OCI-LY7 (cell line): ENCODE results near the gene SRCAP. TPM values are rescaled to one million over a fixed set of nuclear protein-coding genes. Genes with fewer than 3 reads are reported as not detected.

Experiments
- BruUV-seq: library from RNA; stranded (reverse); fragments of 400-500 nt; replicated peaks from 2 replicates; lab custom pipeline; 2021; lab: Mats Ljungman, UMichigan
- CTCF ChIA-PET: fragments of 300-600 bp; sonication (Branson Sonifier 250); formaldehyde crosslinking; loops from one replicate; lab custom pipeline; 2022; ENCODE audit warnings: antibody characterized with exemption; ENCODE audit not compliant: unreplicated experiment; lab: Charles Lee
- POLR2A ChIA-PET: fragments of 300-600 bp; sonication (Branson Sonifier 250); formaldehyde crosslinking; loops from one replicate; lab custom pipeline; 2022; ENCODE audit warnings: antibody characterized with exemption; lab: Charles Lee
- DNase-seq: peaks from one replicate; pipeline ENCODE4 v3.0.0-alpha.2; 2015; ENCODE audit warnings: low spot score
- H2AFZ ChIP-seq: fragments of 200-600 bp; sonication (generic), shearing (Covaris generic); 2 replicates; pipeline ENCODE4 v1.6.1; 2014; ENCODE audit warnings: mild to moderate bottlenecking, antibody characterized with exemption, low read length, moderate library complexity
- H3K27ac ChIP-seq: fragments of 200-600 bp; sonication (generic); 2 replicates; pipeline ENCODE4 v1.5.1; 2014; ENCODE audit warnings: mixed run types, low read depth, mild to moderate bottlenecking, moderate library complexity, low read length, inconsistent platforms; ENCODE audit not compliant: poor library complexity, severe bottlenecking
- H3K36me3 ChIP-seq: fragments of 200-600 bp; sonication (generic); 2 replicates; pipeline ENCODE4 v1.6.1; 2014; ENCODE audit warnings: mild to moderate bottlenecking, antibody characterized with exemption, low read length, moderate library complexity, mixed read lengths; ENCODE audit not compliant: insufficient read depth
- H3K4me1 ChIP-seq: fragments of 200-600 bp; sonication (generic); 2 replicates; pipeline ENCODE4 v1.5.1; 2014; ENCODE audit warnings: mild to moderate bottlenecking, low read length; ENCODE audit not compliant: insufficient read depth, poor library complexity, severe bottlenecking
- H3K4me2 ChIP-seq: fragments of 200-600 bp; sonication (generic); 2 replicates; pipeline ENCODE4 v1.6.1; 2014; ENCODE audit warnings: mild to moderate bottlenecking, low read length
- H3K4me3 ChIP-seq: fragments of 200-600 bp; sonication (generic); 2 replicates; pipeline ENCODE4 v1.5.1; 2014; ENCODE audit warnings: mild to moderate bottlenecking, low read depth, low read length; ENCODE audit not compliant: poor library complexity, severe bottlenecking
- H3K79me2 ChIP-seq: fragments of 200-600 bp; sonication (generic); 2 replicates; pipeline ENCODE4 v1.6.1; 2016; ENCODE audit warnings: low read depth, mild to moderate bottlenecking, low read length, moderate library complexity, mixed read lengths; ENCODE audit not compliant: insufficient read depth
- H3K9me2 ChIP-seq: fragments of 200-600 bp; sonication (generic); 2 replicates; pipeline ENCODE4 v1.6.1; 2016; ENCODE audit warnings: mild to moderate bottlenecking, low read length, mixed read lengths; ENCODE audit not compliant: insufficient read depth
- H3K9me3 ChIP-seq: fragments of 200-600 bp; sonication (generic); 2 replicates; pipeline ENCODE4 v1.6.1; 2014; ENCODE audit warnings: mild to moderate bottlenecking, mixed run types, low read length, mixed read lengths
- H4K20me1 ChIP-seq: fragments of 200-600 bp; sonication (generic); 2 replicates; pipeline ENCODE4 v1.6.1; 2014; ENCODE audit warnings: mild to moderate bottlenecking, antibody characterized with exemption, low read length, moderate library complexity, mixed read lengths; ENCODE audit not compliant: insufficient read depth
- CTCF ChIP-seq: fragments of 200-600 bp; sonication (generic); conservative IDR thresholded peaks from 2 replicates; pipeline ENCODE4 v1.5.1; 2014; ENCODE audit warnings: mild to moderate bottlenecking, antibody characterized with exemption, low read length, moderate library complexity, mixed read lengths
- EZH2phosphoT487 ChIP-seq: fragments of 200-600 bp; sonication (generic); IDR thresholded peaks from 2 replicates; pipeline ENCODE4 v1.6.1; 2018; ENCODE audit warnings: low read depth, borderline replicate concordance, mild to moderate bottlenecking, mixed run types, antibody characterized with exemption, low read length, moderate library complexity, mixed read lengths
- intact Hi-C: fragments of 100-400 bp; cut with micrococcal nuclease; formaldehyde crosslinking; loops from one replicate; pipeline ENCODE4 v1.10.0; 2022; ENCODE audit not compliant: unreplicated experiment
- total RNA-seq, 2 experiments: library from RNA; depleted of rRNA in 1 of 2; stranded (reverse); fragments of >200 nt in 1 of 2; shearing (Covaris generic) in 1 of 2; gene quantifications; 2 replicates each; pipeline ENCODE4 v1.2.3, GENCODE V29; 2014 to 2022

The SRCAP gene
- total RNA-seq, 2 experiments from 2014 or later = 41.8 to 93.7 TPM

DNA sequence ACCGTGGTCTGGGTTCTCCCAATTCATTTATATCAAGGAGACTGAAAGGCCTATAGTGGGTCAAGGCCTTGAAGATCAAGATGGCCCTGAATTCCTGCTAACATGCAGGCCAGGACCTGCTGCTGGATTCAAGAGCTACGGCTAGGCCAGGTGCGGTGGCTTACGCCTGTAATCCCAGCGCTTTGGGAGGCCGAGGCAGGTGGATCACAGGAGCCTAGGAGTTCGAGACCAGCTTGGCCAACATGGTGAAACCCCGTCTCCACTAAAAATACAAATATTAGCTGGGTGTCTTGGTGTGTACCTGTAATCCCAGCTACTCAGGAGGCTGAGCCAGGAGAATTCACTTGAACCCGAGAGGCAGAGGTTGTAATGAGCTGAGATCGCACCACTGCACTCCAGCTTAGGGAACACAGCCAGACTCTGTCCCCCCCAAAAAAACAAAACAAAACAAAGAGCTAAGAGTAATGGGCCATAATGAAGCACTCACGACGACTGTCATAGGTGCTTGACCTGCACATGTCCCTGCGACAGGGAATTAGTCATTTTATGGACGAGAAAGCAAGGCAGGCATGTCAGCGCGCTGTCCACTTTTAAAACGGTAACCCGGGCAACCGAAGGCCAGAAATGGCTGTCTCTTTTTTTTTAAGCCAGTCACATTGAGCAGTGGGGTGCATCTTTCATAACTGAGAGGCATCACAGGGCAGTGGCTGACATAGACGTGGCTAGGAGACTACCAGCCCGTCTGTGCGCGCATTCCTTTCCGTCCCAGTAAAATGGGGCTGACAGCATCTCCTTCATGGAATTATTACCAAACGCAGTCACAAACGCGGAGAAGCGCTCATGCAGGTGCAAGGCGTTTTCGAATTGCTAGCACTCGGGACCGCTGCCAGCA is 41.8 kb upstream of the SRCAP start:
- Histone ChIP-seq H3K9me2 (no peaks in the 10 kb centered on the region), H3K4me3 (peak overlapping the region; percentile 64), H3K79me2 (peaks cover 30% of the 10 kb centered on the region), H2AFZ (peak overlapping the region; percentile 61; the same call in 1 of the 2 replicates), H3K27ac (peak overlapping the region; percentile 66), H4K20me1 (no peaks in the 10 kb centered on the region), H3K9me3 (no peaks in the 10 kb centered on the region), H3K4me1 (peaks cover 26% of the 10 kb centered on the region), H3K4me2 (peak overlapping the region; percentile 73), H3K36me3 (peaks cover 68% of the 10 kb centered on the region)
- POLR2A ChIA-PET = no interaction called here
- CTCF ChIA-PET = interaction anchor here (0.6 kb wide), 1 partner anchor 471 kb away, joined by 3 read pairs; no protein-coding TSS in a partner anchor
- intact Hi-C loops = no loop called here
- TSS peak; percentile 67 for BruUV-seq
- TF ChIP-seq EZH2phosphoT487 (no peak), CTCF (no peak)
- no peak for DNase-seq

DNA sequence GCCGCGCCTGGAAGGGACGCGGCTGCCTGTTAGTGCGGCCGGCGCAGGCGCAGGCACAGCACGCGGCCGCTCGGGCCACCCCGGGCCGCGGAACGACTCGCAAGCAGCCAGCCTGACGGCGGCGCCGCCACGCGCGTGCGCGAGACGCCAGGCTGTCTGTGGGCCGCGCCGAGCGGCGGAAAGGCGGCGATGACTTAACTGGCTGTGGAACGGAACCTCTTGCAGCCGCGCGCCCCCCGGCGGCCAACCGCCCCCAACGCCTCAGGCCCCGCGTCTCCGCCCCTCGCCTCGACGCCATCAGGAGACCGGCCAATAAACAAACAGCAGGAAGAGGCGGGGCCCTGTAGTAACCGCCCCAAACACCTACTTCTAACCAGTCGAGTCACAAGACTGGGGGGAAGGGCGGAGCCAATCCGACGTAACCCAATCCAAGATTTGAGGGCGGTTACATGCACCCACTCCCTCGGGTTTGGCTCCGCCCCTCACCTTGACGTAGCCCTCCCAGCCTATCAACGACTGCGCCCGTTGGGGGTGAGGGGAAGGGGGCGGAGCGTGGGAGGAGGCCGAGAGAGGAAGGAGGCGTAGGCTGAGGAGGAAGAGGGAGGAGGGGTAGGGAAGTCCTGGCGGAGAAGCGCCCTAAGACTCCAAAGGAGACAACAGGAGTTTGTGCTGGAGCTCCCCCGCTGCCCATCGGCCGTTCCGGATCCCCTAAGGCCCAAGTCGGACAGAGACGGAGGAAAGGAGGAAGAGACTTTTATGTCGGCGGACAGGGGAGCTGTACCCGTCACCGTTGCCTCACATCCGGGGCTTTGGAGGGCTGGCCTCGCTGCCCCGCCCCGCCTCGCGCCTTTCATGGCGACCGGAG is 40.9 kb upstream of the SRCAP start, which contains the start of gene FBRS:
TSS of gene FBRS (plus strand) at position 566 of the 865 bp plus-strand sequence. CDS start 1,088 bp downstream, outside the sequence.
- ChIA-PET CTCF (interaction anchor here (0.6 to 2.6 kb wide), 2 partner anchors 39 to 472 kb away, joined by 3 to 10 read pairs; no protein-coding TSS in a partner anchor), POLR2A (interaction anchor here (0.6 to 1.4 kb wide), 4 partner anchors 24 to 278 kb away, joined by 3 to 5 read pairs (median 3); no protein-coding TSS in a partner anchor)
- Histone ChIP-seq H4K20me1 (no peaks in the 10 kb centered on the region), H3K27ac (peak within 1 kb of the TSS; percentile 87), H3K4me1 (peaks cover 22% of the 10 kb centered on the region), H3K4me3 (peak within 1 kb of the TSS; percentile 99), H3K4me2 (peak within 1 kb of the TSS; percentile 91), H3K79me2 (peaks cover 26% of the 10 kb centered on the region), H3K36me3 (peaks cover 68% of the 10 kb centered on the region), H3K9me2 (no peaks in the 10 kb centered on the region), H3K9me3 (no peaks in the 10 kb centered on the region), H2AFZ (peak within 1 kb of the TSS; percentile 61; the same call in 1 of the 2 replicates)
- peak; percentile 100 for DNase-seq
- TF ChIP-seq CTCF = peak; percentile 85
- TF ChIP-seq EZH2phosphoT487 = no peak
- intact Hi-C loops = loop anchor here (1.0 to 2.0 kb wide), 5 partner anchors 23 to 265 kb away; partner anchors contain the start of genes CFAP119, FBXL19 and RNF40
- BruUV-seq = no TSS peak
